Hepatocyte (in vitro differentiated cells): Measurements from ENCODE around the gene PIGQ. TPM values are rescaled to one million over a fixed set of nuclear protein-coding genes. Genes with fewer than 3 reads are reported as not detected.
A peak's percentile ranks its signal among the peaks of the same experiment; 100 is the strongest.

ENCODE experiments used
- DNase-seq: peaks from one replicate; pipeline ENCODE4 v3.0.0-alpha.2; 2016; ENCODE audit warnings: low spot score
- H2AFZ ChIP-seq: fragments of 200-600 bp; sonication (generic); 2 replicates; pipeline ENCODE4 v1.6.0; 2016; ENCODE audit warnings: antibody characterized with exemption, mild to moderate bottlenecking
- H3K27ac ChIP-seq: fragments of 200-600 bp; sonication (generic); 2 replicates; pipeline ENCODE4 v1.5.1; 2016; ENCODE audit warnings: mild to moderate bottlenecking
- H3K27me3 ChIP-seq: fragments of 200-600 bp; sonication (generic); 2 replicates; pipeline ENCODE4 v1.6.1; 2016
- H3K36me3 ChIP-seq: fragments of 200-600 bp; sonication (generic); replicated peaks from 2 replicates; pipeline ENCODE4 v1.5.1; 2016; ENCODE audit warnings: low read depth; ENCODE audit not compliant: insufficient read depth
- H3K4me1 ChIP-seq: fragments of 200-600 bp; sonication (generic); 2 replicates; pipeline ENCODE4 v1.5.1; 2016; ENCODE audit warnings: mild to moderate bottlenecking, moderate library complexity; ENCODE audit not compliant: insufficient read depth
- H3K4me2 ChIP-seq: fragments of 200-600 bp; sonication (generic); 2 replicates; pipeline ENCODE4 v1.6.0; 2016
- H3K4me3 ChIP-seq: fragments of 200-600 bp; sonication (generic); 2 replicates; pipeline ENCODE4 v1.5.1; 2016; ENCODE audit warnings: mild to moderate bottlenecking
- H3K79me2 ChIP-seq: fragments of 200-600 bp; sonication (generic); 2 replicates; pipeline ENCODE4 v1.6.0; 2017; ENCODE audit warnings: mild to moderate bottlenecking
- H3K9me2 ChIP-seq: fragments of 200-600 bp; sonication (generic); replicated peaks from 2 replicates; pipeline ENCODE4 v1.6.0; 2017; ENCODE audit warnings: mild to moderate bottlenecking; ENCODE audit not compliant: insufficient read depth
- H3K9me3 ChIP-seq: fragments of 200-600 bp; sonication (generic); 2 replicates; pipeline ENCODE4 v1.5.1; 2016; ENCODE audit warnings: low read depth, mild to moderate bottlenecking
- H4K20me1 ChIP-seq: fragments of 200-600 bp; sonication (generic); 2 replicates; pipeline ENCODE4 v1.6.0; 2016; ENCODE audit warnings: mild to moderate bottlenecking; ENCODE audit not compliant: insufficient read depth, poor library complexity, severe bottlenecking
- EZH2 ChIP-seq: fragments of 200-600 bp; sonication (generic); IDR thresholded peaks from 2 replicates; pipeline ENCODE4 v1.6.1; 2016; ENCODE audit warnings: antibody characterized with exemption, mild to moderate bottlenecking, borderline replicate concordance
- EZH2phosphoT487 ChIP-seq: fragments of 200-600 bp; sonication (generic); IDR thresholded peaks from one replicate; pipeline ENCODE4 v1.6.1; 2018; ENCODE audit warnings: antibody characterized with exemption, mild to moderate bottlenecking, low read depth, moderate library complexity; ENCODE audit not compliant: unreplicated experiment, severe bottlenecking
- WGBS: methylation state at CpG from one replicate; pipeline ENCODE4 v1.1.6; 2016; ENCODE audit warnings: low lambda C conversion rate; ENCODE audit errors: missing lambda C conversion rate; 5-methylcytosine and 5-hydroxymethylcytosine counted together
- polyA plus RNA-seq: library from polyadenylated mRNA; unstranded; fragments of >200 nt; fragmentation: Nextera tagmentation; extraction: Ambion mirVana; gene quantifications from 2 replicates; pipeline ENCODE4 v1.2.1, GENCODE V29; 2016
- total RNA-seq: library from RNA; depleted of rRNA; stranded (reverse); fragments of >200 nt; gene quantifications from 2 replicates; pipeline ENCODE4 v1.2.3, GENCODE V29; 2014
- TF ChIP-seq, protein P1 (sequence below): fragments of 200-600 bp; sonication (generic); IDR thresholded peaks from 2 replicates; pipeline ENCODE4 v1.5.1; 2016; ENCODE audit warnings: antibody characterized with exemption, mild to moderate bottlenecking; ENCODE audit not compliant: poor library complexity

Gene PIGQ
- total and polyA plus RNA-seq, 2 experiments from 2014 or later, result 30.0 to 58.6 TPM

DNA sequence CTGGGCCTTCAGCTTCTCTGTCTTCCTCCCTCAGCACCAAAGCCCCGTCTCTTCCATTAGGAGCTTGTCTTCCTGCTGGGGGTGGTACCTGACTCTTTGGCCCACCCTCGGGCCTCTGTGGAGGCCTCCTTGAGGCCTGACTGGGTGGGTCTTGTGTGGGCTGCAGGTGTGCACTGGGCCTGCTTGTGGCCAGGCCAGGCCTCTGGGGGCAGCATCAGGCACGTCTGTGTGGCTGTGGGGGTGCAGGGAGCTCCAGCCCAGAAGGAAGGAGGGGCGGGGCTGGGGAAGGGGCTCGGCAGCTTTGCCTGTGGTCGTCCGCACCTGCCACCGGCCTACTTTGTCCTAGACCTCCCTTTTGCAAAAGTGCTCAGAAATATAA lies 7.0 kb downstream of the PIGQ start:
- Histone ChIP-seq H3K79me2 (peaks cover 2% of the 10 kb centered on the region), H3K36me3 (no peaks in the 10 kb centered on the region), H3K27ac (no peak overlapping the region), H4K20me1 (no peaks in the 10 kb centered on the region), H3K9me3 (no peaks in the 10 kb centered on the region), H3K4me2 (no peak overlapping the region), H3K4me3 (no peak overlapping the region), H3K9me2 (no peaks in the 10 kb centered on the region), H3K4me1 (no peaks in the 10 kb centered on the region), H3K27me3 (no peaks in the 10 kb centered on the region), H2AFZ (no peak overlapping the region)
- DNase-seq, result no peak
- WGBS, result 68% methylated on average over 8 of the region's 8 CpGs
- TF ChIP-seq, protein P1, sequence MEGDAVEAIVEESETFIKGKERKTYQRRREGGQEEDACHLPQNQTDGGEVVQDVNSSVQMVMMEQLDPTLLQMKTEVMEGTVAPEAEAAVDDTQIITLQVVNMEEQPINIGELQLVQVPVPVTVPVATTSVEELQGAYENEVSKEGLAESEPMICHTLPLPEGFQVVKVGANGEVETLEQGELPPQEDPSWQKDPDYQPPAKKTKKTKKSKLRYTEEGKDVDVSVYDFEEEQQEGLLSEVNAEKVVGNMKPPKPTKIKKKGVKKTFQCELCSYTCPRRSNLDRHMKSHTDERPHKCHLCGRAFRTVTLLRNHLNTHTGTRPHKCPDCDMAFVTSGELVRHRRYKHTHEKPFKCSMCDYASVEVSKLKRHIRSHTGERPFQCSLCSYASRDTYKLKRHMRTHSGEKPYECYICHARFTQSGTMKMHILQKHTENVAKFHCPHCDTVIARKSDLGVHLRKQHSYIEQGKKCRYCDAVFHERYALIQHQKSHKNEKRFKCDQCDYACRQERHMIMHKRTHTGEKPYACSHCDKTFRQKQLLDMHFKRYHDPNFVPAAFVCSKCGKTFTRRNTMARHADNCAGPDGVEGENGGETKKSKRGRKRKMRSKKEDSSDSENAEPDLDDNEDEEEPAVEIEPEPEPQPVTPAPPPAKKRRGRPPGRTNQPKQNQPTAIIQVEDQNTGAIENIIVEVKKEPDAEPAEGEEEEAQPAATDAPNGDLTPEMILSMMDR, result no peak
- TF ChIP-seq EZH2, result no peak
- TF ChIP-seq EZH2phosphoT487, result no peak

DNA sequence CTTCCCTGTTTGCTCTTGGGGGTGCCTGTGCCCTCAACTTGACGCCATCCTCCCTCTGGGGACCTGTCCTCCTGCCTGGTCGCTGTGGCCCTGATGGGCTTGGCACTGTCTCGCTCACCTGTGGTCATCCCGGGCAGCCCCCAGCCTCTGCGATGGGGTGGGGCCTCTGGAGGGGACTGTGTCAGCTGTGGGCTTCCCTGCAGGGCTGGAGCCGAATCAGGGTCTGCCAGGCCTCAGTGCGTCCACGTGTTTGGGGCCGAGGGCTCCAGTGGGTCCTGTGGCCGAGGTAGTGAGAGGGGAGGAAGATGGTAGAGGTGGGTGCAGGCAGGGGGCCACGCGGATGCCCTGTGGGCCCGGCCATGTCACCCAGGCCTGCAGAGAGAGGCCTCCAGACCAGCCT lies 8.0 kb downstream of the PIGQ start:
- DNase-seq, result no peak
- Histone ChIP-seq H3K9me2 (no peaks in the 10 kb centered on the region), H2AFZ (no peak overlapping the region), H3K4me1 (no peaks in the 10 kb centered on the region), H3K27me3 (no peaks in the 10 kb centered on the region), H3K79me2 (no peaks in the 10 kb centered on the region), H3K4me3 (no peak overlapping the region), H3K4me2 (no peak overlapping the region), H4K20me1 (no peaks in the 10 kb centered on the region), H3K9me3 (no peaks in the 10 kb centered on the region), H3K27ac (no peak overlapping the region), H3K36me3 (no peaks in the 10 kb centered on the region)
- 97% methylated on average over 13 of the region's 13 CpGs for WGBS
- TF ChIP-seq, protein P1, result no peak
- TF ChIP-seq EZH2phosphoT487 (no peak), EZH2 (no peak)

DNA sequence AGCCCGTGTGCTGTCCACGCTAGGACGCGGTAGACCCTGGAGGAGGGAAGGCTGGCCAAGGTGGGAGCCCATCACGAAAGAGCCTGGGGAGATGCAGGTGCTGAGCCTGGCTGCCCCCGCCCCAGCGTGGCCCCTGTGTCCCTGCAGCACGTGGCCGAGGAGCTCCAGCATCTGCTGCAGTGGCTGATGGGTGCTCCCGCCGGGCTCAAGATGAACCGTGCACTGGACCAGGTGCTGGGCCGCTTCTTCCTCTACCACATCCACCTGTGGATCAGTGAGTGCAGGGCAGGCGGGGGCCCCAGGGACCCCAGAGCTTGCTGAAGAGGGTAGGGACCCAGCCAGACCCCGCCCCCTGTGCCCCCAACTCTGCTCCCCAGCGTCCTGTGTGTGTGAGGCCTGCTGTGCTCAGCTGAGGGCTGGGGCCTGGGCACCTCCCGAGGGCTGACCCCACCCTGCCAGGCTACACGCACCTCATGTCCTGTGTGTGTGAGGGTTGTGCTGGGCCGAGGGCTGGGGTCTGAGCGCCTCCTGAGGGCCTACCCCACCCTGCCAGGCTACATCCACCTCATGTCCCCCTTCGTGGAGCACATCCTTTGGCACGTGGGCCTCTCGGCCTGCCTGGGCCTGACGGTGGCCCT lies 8.6 kb downstream of the PIGQ start:
- H2AFZ ChIP-seq, result no peak overlapping the region
- no peak for DNase-seq
- 90% methylated on average over 22 of the region's 24 CpGs for WGBS
- no peak overlapping the region for H3K4me3 ChIP-seq
- peak overlapping the region; percentile 67 for H3K4me2 ChIP-seq
- TF ChIP-seq, protein P1, result no peak
- TF ChIP-seq EZH2phosphoT487, result no peak
- TF ChIP-seq EZH2, result no peak
- no peaks in the 10 kb centered on the region for H4K20me1 ChIP-seq
- H3K79me2 ChIP-seq, result no peaks in the 10 kb centered on the region
- H3K27ac ChIP-seq, result no peak overlapping the region
- no peaks in the 10 kb centered on the region for H3K4me1 ChIP-seq
- no peaks in the 10 kb centered on the region for H3K9me2 ChIP-seq
- H3K36me3 ChIP-seq, result no peaks in the 10 kb centered on the region
- no peaks in the 10 kb centered on the region for H3K9me3 ChIP-seq
- no peaks in the 10 kb centered on the region for H3K27me3 ChIP-seq
